Hematopoietic multipotent progenitor cell treated with erythropoietin and hydrocortisone succinate and interleukin-3 and kit ligand, for 6 days (in vitro differentiated cells): ENCODE measurements around the gene NOD2.

Experiments
- DNase-seq: peaks from one replicate; pipeline ENCODE4 v3.0.0-alpha.2; 2015

NOD2 gene

GRCh38 chr16:50692999-50693781 lies at the start of gene NOD2:
Gene NOD2 (plus strand): TSS chr16:50693606. CDS start chr16:50699496, 5,890 bp downstream.
- DNase-seq = peak; percentile 41

GRCh38 chr16:50644245-50644644 lies 49.2 kb upstream of the NOD2 start:
- no peak for DNase-seq

- peak; percentile 48 for DNase-seq
Measured at GRCh38 chr16:50644729-50645128, 48.7 kb upstream of the NOD2 start.

GRCh38 chr16:50645563-50646220 lies 47.7 kb upstream of the NOD2 start:
- no peak for DNase-seq

- no peak for DNase-seq
Measured at GRCh38 chr16:50646345-50646744, 47.1 kb upstream of the NOD2 start.

GRCh38 chr16:50651835-50652438 lies 41.5 kb upstream of the NOD2 start:
- DNase-seq = no peak

- no peak for DNase-seq
Measured at GRCh38 chr16:50652836-50653425, 40.5 kb upstream of the NOD2 start.

GRCh38 chr16:50653633-50654519 lies 39.5 kb upstream of the NOD2 start:
- DNase-seq = no peak

GRCh38 chr16:50655558-50656055 lies 37.8 kb upstream of the NOD2 start:
- DNase-seq = no peak

GRCh38 chr16:50657241-50657640 lies 36.2 kb upstream of the NOD2 start:
- DNase-seq = no peak

GRCh38 chr16:50659806-50660205 lies 33.6 kb upstream of the NOD2 start:
- DNase-seq = no peak

GRCh38 chr16:50662306-50662940 lies 31.0 kb upstream of the NOD2 start:
- DNase-seq = no peak

- DNase-seq = no peak
Measured at GRCh38 chr16:50664270-50664669, 29.1 kb upstream of the NOD2 start.

- peak; percentile 87 for DNase-seq
Measured at GRCh38 chr16:50665128-50665878, 28.1 kb upstream of the NOD2 start.

GRCh38 chr16:50666658-50667496 lies 26.5 kb upstream of the NOD2 start:
- DNase-seq = peak; percentile 90

GRCh38 chr16:50667497-50668367 lies 25.7 kb upstream of the NOD2 start:
- peak; percentile 63 for DNase-seq

- DNase-seq = no peak
Measured at GRCh38 chr16:50668368-50669008, 24.9 kb upstream of the NOD2 start.

GRCh38 chr16:50669741-50670140 lies 23.7 kb upstream of the NOD2 start:
- DNase-seq = no peak

- DNase-seq = no peak
Measured at GRCh38 chr16:50670476-50670875, 22.9 kb upstream of the NOD2 start.
